Stimulated activated naive B cell treated with anti-CD40 and anti-IgM and Interleukin-4, amounts not matched to agents 10 μg/mL and 1 μg/mL and 100 μg/mL, for 72 hours (primary cell): Measurements from ENCODE around the gene MRPL27.
"Not testable (repeated sequence)": the region's sequence is repeated elsewhere in the genome, so short reads cannot be mapped to it uniquely, and the experiment has no call there.

Experiments
- ATAC-seq, 2 donors: fragments of 150-1000 bp; cut with Tn5 transposase; replicated peaks; 2 replicates each; pipeline ENCODE4 v1.10.0; 2021; ENCODE audit warnings: moderate library complexity in 1 of 2
- DNase-seq: peaks from one replicate; pipeline ENCODE4 v3.0.0; 2021
- H3K27ac Mint-ChIP-seq: one replicate; pipeline ENCODE4 v1.8.0; 2022; ENCODE audit warnings: mild to moderate bottlenecking, mixed read lengths
- H3K27me3 Mint-ChIP-seq, 2 donors: one replicate each; pipeline ENCODE4 v1.8.0; 2022; ENCODE audit warnings: mixed read lengths in 2 of 2
- H3K36me3 Mint-ChIP-seq, 2 donors: one replicate each; pipeline ENCODE4 v1.8.0; 2022; ENCODE audit warnings: mixed read lengths in 2 of 2, mild to moderate bottlenecking in 1 of 2
- H3K4me1 Mint-ChIP-seq, 2 donors: one replicate each; pipeline ENCODE4 v1.8.0; 2022; ENCODE audit warnings: mixed read lengths in 2 of 2, mild to moderate bottlenecking in 1 of 2
- H3K4me3 Mint-ChIP-seq, 2 donors: one replicate each; pipeline ENCODE4 v1.8.0; 2022; ENCODE audit warnings: mild to moderate bottlenecking in 2 of 2, mixed read lengths in 2 of 2, moderate library complexity in 1 of 2
- H3K9me3 Mint-ChIP-seq, 2 donors: one replicate each; pipeline ENCODE4 v1.8.0; 2022; ENCODE audit warnings: mixed read lengths in 2 of 2, mild to moderate bottlenecking in 1 of 2

Gene MRPL27

GRCh38 chr17:50350733-50351132 lies 22.3 kb downstream of the MRPL27 start:
- Mint-ChIP-seq H3K4me3 (no peak overlapping the region), H3K36me3 (peaks cover 9 to 29% of the 10 kb centered on the region in 2 donors), H3K9me3 (no peaks in the 10 kb centered on the region), H3K27ac (no peak overlapping the region), H3K27me3 (no peaks in the 10 kb centered on the region), H3K4me1 (peaks cover 29 to 43% of the 10 kb centered on the region in 2 donors)
- ATAC-seq (no peak), DNase-seq (no peak)

GRCh38 chr17:50349243-50349600 lies 23.8 kb downstream of the MRPL27 start:
- DNase-seq (no peak), ATAC-seq (no peak)
- Mint-ChIP-seq H3K9me3 (no peaks in the 10 kb centered on the region), H3K4me3 (no peak overlapping the region), H3K4me1 (peaks cover 35 to 49% of the 10 kb centered on the region in 2 donors), H3K27me3 (no peaks in the 10 kb centered on the region), H3K27ac (peak overlapping the region; percentile 57), H3K36me3 (peaks cover 7 to 19% of the 10 kb centered on the region in 2 donors)

- Mint-ChIP-seq H3K27me3 (no peaks in the 10 kb centered on the region), H3K4me1 (peaks cover 35 to 49% of the 10 kb centered on the region in 2 donors), H3K27ac (peak overlapping the region; percentile 61), H3K9me3 (no peaks in the 10 kb centered on the region), H3K36me3 (peaks cover 7 to 16% of the 10 kb centered on the region in 2 donors), H3K4me3 (no peak overlapping the region)
- ATAC-seq (no peak), DNase-seq (no peak)
These were observed 24.3 kb downstream of the MRPL27 start for GRCh38 chr17:50348522-50349242.

GRCh38 chr17:50347894-50348291 lies 25.1 kb downstream of the MRPL27 start:
- no peak for ATAC-seq
- no peak for DNase-seq
- Mint-ChIP-seq H3K27me3 (no peaks in the 10 kb centered on the region), H3K4me1 (peaks cover 35 to 42% of the 10 kb centered on the region in 2 donors), H3K27ac (peak overlapping the region; percentile 61), H3K4me3 (peak overlapping the region; percentile 41 to 93), H3K9me3 (no peaks in the 10 kb centered on the region), H3K36me3 (peaks cover 2 to 10% of the 10 kb centered on the region in 2 donors)

GRCh38 chr17:50347117-50347893 lies 25.7 kb downstream of the MRPL27 start:
- H3K27ac Mint-ChIP-seq, result peak overlapping the region; percentile 94
- no peaks in the 10 kb centered on the region for H3K27me3 Mint-ChIP-seq
- H3K4me1 Mint-ChIP-seq, result peaks cover 35 to 42% of the 10 kb centered on the region in 2 donors
- peak overlapping the region; percentile 93 to 96 for H3K4me3 Mint-ChIP-seq
- no peaks in the 10 kb centered on the region for H3K9me3 Mint-ChIP-seq
- peaks cover 2 to 9% of the 10 kb centered on the region in 2 donors for H3K36me3 Mint-ChIP-seq
- ATAC-seq (no peak), DNase-seq (no peak)

GRCh38 chr17:50346313-50347116 lies 26.5 kb downstream of the MRPL27 start:
- Mint-ChIP-seq H3K9me3 (no peaks in the 10 kb centered on the region), H3K4me1 (peaks cover 31 to 42% of the 10 kb centered on the region in 2 donors), H3K36me3 (peaks cover 2 to 4% of the 10 kb centered on the region in 2 donors), H3K27me3 (no peaks in the 10 kb centered on the region), H3K27ac (peak overlapping the region; percentile 94), H3K4me3 (peak overlapping the region; percentile 93 to 96)
- DNase-seq (peak; percentile 46), ATAC-seq (peak; percentile 74 to 76)

- H3K27ac Mint-ChIP-seq, result peak within 1 kb of the TSS; percentile 94
- DNase-seq, result peak; percentile 73
- peaks cover 26 to 37% of the 10 kb centered on the region in 2 donors for H3K4me1 Mint-ChIP-seq
- H3K4me3 Mint-ChIP-seq, result peak within 1 kb of the TSS; percentile 93 to 96
- H3K36me3 Mint-ChIP-seq, result peaks cover 0 to 2% of the 10 kb centered on the region in 2 donors
- ATAC-seq, result peak; percentile 89 to 93
- no peaks in the 10 kb centered on the region for H3K9me3 Mint-ChIP-seq
- no peaks in the 10 kb centered on the region for H3K27me3 Mint-ChIP-seq
These were observed 27.3 kb downstream of the MRPL27 start, which contains the start of gene XYLT2 for GRCh38 chr17:50345432-50346312. Gene XYLT2, plus strand, starts transcription at chr17:50346126. Its CDS starts 15 bp downstream, at chr17:50346141.

GRCh38 chr17:50344731-50345365 lies 28.1 kb downstream of the MRPL27 start:
- Mint-ChIP-seq H3K27ac (peak overlapping the region; percentile 93), H3K4me1 (peaks cover 25 to 34% of the 10 kb centered on the region in 2 donors), H3K36me3 (peaks cover 0 to 2% of the 10 kb centered on the region in 2 donors)

GRCh38 chr17:50339381-50339780 lies 33.6 kb downstream of the MRPL27 start:
- peaks cover 0 to 12% of the 10 kb centered on the region in 2 donors for H3K36me3 Mint-ChIP-seq
- ATAC-seq (no peak), DNase-seq (no peak)
- no peak overlapping the region for H3K4me3 Mint-ChIP-seq
- H3K27ac Mint-ChIP-seq, result no peak overlapping the region
- peaks cover 11 to 17% of the 10 kb centered on the region in 2 donors for H3K9me3 Mint-ChIP-seq
- peaks cover 0 to 13% of the 10 kb centered on the region in 2 donors for H3K27me3 Mint-ChIP-seq
- H3K4me1 Mint-ChIP-seq, result no peaks in the 10 kb centered on the region

More at GRCh38 chr17:50344731-50345365, 28.1 kb downstream of the MRPL27 start:
- peaks cover 0 to 4% of the 10 kb centered on the region in 2 donors for H3K27me3 Mint-ChIP-seq
- no peaks in the 10 kb centered on the region for H3K9me3 Mint-ChIP-seq
- ATAC-seq, result no peak
- DNase-seq, result no peak
- peak overlapping the region; percentile 93 to 96 for H3K4me3 Mint-ChIP-seq

GRCh38 chr17:50338645-50339044 lies 34.3 kb downstream of the MRPL27 start:
- peaks cover 11 to 17% of the 10 kb centered on the region in 2 donors for H3K9me3 Mint-ChIP-seq
- DNase-seq, result no peak
- peaks cover 0 to 12% of the 10 kb centered on the region in 2 donors for H3K36me3 Mint-ChIP-seq
- H3K4me1 Mint-ChIP-seq, result peaks cover 2 to 4% of the 10 kb centered on the region in 2 donors
- no peak overlapping the region for H3K27ac Mint-ChIP-seq
- H3K4me3 Mint-ChIP-seq, result no peak overlapping the region
- ATAC-seq, result no peak
- peaks cover 4 to 16% of the 10 kb centered on the region in 2 donors for H3K27me3 Mint-ChIP-seq

- ATAC-seq, result no peak
- Mint-ChIP-seq H3K4me1 (peaks cover 2 to 6% of the 10 kb centered on the region in 2 donors), H3K4me3 (no peak overlapping the region), H3K27ac (no peak overlapping the region), H3K36me3 (peaks cover 0 to 12% of the 10 kb centered on the region in 2 donors), H3K27me3 (peaks cover 11 to 18% of the 10 kb centered on the region in 2 donors), H3K9me3 (peaks cover 11 to 17% of the 10 kb centered on the region in 2 donors)
- DNase-seq, result no peak
These were observed 35.0 kb downstream of the MRPL27 start for GRCh38 chr17:50337956-50338355.

- H3K4me3 Mint-ChIP-seq, H3K9me3 Mint-ChIP-seq, H3K36me3 Mint-ChIP-seq, DNase-seq, H3K4me1 Mint-ChIP-seq, ATAC-seq, H3K27ac Mint-ChIP-seq: not testable (repeated sequence)
- peaks cover 20 to 32% of the 10 kb centered on the region in 2 donors for H3K27me3 Mint-ChIP-seq
These were observed 39.5 kb downstream of the MRPL27 start for GRCh38 chr17:50333291-50334057.
